NCI-H1417 (cell line): ENCODE data around the gene MDN1.
"Not testable (repeated sequence)": the region's sequence is repeated elsewhere in the genome, so short reads cannot be mapped to it uniquely, and the experiment has no call there.

ENCODE experiments used
- DNase-seq, 3 experiments: peaks; one replicate each; lab custom pipeline; 2025; lab: John Stamatoyannopoulos, UW

Gene MDN1

DNA sequence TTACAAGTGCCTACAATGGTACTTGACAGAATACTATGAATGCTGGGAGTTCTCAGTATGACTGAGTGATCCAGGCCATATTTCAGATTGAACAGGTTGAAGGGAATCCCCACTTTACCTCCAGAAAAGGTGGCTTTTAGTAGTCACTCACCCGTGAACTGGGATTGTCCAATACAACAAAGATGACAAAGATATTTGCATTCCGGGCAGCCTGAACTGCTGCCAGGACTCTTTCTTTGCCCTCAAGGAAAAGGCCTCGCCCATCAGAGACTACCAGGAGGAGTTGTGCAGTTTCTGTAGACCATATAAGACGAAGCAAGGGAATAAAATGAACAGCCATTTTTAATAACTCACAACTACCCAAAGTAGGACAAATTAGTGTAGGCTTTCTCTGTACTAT lies 174.7 kb downstream of the MDN1 start:
- DNase-seq, result peak in 1 of 3 experiments; percentile 69

DNA sequence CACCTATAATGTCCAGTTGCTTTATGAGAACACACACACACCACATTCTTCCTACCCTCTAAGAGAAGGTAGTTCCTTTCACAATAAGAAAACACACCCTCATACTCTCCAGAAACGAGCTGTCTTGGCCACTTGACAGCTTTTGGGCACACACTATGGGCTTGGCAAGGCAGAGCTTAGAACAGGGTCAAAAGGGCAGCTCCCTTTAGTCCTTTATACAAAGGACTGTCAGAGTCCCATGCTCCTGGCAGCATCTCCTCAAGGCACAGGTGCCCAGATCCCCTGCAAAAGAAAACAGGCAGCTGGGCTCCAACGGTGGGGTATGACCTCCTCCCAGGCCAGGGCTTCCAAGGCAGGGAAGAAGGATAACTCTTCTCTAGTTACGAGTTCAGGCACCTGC lies 176.2 kb downstream of the MDN1 start:
- DNase-seq, result no peak

DNA sequence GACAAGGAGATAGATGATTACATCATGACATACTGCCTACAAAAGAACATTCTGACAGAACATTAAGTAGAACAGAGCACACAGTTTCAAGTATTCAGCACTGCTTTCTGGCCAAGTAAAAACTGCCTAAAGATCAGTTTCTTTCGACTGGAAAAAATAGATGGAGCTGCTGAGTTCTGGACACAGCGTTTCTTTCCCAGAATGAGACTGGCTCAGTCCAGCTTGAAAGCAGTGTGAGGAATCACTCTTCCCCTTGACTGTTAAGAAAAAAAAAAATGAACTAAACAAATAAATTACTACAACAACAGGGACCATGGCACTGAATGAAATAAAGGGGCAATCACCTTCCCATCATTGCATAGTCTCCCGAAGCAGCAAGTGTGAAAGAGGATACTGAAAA lies 176.6 kb downstream of the MDN1 start:
- DNase-seq, result no peak

DNA sequence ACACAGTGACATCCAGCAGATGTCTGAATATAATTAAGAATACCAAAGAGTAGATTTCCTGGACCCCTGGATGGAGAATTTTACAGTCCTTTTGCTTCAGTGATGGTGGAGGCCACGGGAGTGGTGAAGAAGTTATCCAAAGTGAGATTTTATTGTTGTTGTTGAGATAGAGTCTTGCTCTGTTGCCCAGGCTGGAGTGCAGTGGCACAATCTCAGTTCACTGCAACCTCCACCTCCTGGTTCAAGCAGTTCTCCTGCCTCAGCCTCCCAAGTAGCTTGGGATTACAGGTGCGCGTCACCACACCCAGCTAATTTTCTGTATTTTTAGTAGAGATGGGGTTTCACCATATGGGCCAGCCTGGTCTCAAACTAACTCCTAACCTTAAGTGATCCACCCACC lies 178.0 kb downstream of the MDN1 start:
- DNase-seq, result not testable (repeated sequence)

DNA sequence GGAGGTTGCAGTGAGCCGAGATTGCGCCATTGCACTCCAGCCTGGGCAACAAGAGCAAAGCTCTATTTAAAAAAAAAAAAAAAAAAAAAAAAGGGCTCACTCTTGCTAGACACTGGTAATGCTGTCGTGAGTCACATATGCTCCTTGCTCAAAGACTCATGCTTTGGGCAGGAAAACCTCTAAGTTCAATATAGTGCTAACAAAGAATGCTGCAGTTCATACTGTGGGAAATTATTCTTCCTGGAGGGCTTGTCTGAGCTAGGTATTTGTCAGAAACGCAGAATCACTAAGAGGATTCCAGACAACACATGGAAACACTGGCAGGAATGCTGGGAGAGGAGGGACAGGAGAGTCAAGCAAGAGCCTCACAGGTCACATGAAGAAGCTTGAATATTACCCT lies 178.8 kb downstream of the MDN1 start:
- no peak for DNase-seq

DNA sequence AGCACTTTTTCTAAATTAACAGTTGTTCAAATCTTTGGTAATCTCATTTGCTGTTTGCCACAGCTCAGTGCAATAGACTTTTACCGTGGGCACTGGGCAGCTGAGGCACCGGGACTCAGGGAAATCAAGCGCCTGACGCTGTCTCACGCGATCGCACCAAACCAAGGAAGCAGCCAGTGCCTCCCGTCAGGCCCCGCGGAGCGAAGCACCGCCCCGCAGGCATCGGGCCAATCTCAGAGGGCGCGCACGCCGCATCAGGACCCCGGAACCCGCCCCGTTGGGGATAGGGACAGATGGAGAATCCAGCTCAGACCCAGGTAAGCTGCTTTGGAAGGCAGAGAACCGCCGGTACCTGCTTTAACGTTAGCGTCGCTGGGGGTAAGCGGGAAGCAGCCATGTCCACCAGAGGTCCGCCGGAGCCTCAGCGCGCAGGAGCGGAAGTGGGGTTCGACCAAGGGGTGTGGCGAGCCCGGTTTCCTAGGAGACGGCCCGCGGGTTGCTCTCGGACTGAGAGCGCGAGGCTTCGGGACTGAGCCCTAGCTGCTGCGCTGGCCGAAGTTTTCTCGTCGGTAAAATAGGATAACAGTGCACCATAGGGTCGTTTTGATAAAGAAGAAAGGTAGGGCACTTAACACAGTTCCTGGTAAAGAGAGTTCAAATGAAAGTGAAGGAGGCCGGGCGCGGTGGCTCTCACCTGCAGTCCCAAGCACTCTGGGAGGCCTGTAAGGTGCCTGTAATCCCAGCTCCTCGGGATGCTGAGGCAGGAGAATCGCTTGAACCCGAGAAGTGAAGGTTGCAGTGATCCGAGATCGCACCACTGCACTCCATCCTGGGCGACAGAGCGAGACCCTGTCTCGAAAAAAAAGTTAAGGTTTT lies 181.0 kb downstream of the MDN1 start, which contains the start of gene LYRM2:
Gene LYRM2, minus strand, starts transcription at position 428 of the 876 bp plus-strand sequence. Its CDS starts 31 bp downstream, at position 397.
- peak; percentile 90 to 97 (median 96) for DNase-seq

DNA sequence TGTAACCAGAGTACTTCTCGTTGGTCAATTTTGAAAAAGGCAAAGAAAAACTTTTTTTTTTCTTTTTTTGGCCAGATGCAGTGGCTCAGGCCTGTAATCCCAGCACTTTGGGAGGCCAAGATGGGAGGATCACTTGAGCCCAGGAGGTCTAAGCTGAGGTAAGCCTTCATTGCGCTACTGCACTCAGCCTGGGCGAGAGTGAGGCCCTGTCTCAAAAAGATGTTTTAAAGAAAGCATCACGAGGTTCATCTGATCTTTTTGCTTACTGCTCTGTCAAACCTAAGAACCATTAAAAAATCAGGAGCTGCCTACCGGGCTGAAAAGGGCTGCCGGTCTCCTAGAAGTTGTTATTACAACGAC lies 181.7 kb downstream of the MDN1 start:
- no peak for DNase-seq

DNA sequence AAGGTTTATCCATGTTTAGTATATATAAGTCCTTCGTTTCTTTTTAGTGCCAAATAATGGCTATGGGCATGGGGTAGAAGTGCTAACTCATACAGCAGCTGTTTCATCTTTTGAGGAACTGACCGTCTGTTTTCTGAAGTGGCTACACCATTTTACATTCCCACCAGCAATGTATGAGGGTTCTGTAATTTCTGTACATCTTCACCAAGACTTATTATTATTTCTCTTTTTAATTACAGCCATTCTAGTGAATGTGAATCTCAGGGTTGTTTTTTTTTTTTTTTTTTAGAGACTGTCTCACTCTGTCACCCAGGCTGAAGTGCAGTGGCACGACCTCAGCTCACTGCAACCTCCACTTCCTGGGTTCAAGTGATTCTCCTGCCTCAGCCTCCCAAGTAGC lies 183.2 kb downstream of the MDN1 start:
- DNase-seq, result not testable (repeated sequence)

DNA sequence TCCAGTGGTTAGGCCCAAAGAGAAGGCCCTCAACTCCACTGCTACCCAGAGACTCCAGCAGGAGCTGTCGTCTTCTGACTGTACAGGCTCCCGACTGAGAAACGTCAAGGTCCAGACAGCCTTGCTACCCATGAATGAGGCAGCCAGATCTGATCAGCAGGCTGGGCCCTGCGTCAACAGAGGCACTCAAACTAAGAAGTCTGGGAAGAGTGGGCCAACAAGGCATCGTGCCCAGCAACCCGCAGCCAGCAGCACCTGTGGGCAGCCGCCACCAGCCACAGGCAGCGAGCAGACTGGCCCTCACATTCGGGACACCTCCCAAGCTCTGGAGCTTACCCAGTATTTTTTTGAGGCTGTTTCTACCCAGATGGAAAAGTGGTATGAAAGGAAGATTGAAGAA lies 189.1 kb downstream of the MDN1 start:
- no peak for DNase-seq

DNA sequence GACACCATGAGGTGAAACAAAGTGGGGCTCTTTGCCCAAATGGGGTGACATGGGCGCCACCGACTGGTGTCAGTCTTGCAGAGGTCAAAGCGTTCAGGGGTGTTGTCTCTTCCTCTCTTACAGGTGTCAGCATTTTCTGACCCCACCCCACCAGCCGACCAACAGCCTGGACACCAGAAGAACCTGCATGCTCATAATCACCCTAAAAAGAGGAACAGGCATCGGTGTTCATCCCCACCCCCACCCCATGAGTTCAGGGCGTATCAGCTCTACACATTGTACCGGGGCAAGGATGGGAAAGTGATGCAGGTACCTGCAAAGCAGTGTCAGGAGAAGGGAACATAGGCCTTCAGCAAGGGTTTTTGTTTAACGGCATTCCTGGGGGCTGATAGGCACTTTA lies 195.8 kb downstream of the MDN1 start:
- no peak for DNase-seq

DNA sequence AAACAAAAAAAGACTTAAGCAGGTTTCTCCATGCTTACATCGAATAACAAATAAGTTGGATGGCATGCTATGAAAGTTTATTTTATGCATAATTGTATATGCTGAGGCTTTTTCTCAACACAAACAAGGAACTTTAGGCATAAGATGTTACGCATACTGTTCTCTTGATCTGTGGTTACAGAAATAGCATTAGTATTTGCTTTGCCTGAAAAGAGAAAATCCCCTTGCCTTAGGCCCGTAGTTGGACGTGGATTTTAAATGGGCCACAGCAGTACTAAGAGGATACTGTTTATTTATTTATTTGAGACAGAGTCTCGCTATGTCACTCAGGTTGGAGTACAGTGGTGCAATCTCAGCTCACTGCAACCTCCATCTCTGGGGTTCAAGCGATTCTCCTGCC lies 200.0 kb downstream of the MDN1 start:
- DNase-seq, result no peak

DNA sequence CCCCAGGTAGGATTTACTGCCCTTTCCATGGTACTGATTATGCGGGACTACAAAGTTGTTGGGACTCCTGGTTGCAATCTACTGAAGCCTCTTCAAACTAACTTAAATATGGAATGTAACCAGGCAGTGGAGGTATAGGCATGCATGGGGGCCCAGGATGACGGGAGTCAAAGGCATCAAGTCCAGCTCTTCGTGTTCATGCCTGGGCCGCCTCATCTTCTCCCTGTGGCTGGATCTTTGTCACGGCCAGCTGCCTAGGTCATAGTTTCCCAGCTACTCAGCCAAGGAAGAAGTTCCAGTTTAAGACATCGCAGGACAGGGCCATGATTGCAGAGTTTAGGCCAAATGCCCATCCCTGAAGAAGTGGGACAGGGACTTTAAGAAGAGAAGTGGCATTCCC lies 201.6 kb downstream of the MDN1 start:
- no peak for DNase-seq

DNA sequence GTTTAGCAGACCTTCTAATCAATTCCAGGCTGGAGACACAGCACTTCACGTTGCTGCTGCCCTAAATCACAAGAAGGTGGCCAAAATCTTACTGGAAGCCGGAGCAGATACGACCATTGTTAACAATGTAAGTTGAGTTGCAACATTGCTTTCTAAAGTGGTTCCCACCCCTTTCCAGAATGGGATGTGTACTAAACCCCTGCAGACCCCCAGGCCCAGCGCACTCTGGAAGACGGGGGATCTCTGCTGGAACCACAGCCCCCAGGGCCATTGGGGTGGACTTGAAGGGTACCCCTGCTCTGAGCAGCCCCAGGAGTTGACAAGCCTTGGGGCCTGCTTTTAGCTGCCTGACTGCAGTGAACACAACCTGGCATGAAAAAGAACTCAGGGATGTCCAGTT lies 203.1 kb downstream of the MDN1 start:
- DNase-seq, result no peak

DNA sequence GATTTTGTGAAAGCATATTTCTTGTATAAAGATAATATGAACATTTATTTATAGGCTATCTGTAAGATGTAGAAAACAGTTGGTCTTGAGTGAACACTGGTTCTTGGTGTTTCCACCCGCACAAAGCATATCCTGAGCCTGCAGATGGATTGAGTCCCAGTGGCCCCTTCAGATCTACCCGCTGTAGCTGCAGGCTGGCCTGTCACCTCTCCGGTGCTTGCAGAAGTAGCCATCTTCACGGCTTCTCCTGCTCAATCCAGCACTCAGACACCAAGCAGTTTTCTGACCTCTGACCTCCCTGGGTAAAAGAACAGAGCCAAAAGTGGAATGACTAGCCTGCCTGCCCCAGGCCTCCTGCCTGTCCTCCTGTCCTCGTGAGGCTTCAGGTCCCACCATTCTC lies 203.7 kb downstream of the MDN1 start:
- DNase-seq, result no peak

DNA sequence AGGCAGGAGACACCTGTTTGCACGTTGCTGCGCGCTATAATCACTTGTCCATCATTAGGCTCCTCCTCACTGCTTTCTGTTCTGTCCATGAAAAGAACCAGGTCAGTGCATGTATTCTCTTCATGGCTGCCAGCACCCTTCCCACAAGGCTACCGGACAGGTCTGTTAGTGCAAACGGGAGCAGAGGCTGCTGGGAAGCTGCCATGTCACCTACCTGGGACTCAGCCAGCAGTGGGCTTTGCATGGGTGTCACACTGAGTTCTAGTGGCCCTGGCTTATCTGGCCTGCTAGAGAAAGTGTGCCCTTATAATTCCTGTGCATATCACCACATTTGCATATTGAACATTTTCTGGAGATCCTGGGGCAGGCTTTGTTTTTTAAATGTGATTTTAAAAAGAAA lies 205.8 kb downstream of the MDN1 start:
- no peak for DNase-seq

DNA sequence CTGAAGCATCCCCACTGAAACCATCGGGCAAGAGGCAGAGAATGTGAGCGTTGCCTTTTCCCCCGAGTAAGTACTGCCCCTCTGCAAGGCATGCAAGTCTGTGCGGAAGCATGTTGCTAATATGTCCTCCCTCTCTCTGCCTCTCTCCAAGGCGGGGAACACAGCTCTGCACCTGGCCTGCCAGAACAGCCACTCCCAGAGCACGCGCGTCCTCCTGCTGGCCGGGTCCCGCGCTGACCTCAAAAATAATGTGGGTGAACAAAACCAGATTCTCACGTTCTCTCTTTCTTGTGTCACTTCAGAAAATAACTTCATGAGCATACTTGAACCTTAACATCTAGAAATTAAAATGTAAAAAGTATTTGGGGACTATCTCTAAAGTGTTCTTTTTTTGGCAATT lies 207.5 kb downstream of the MDN1 start:
- DNase-seq, result no peak

DNA sequence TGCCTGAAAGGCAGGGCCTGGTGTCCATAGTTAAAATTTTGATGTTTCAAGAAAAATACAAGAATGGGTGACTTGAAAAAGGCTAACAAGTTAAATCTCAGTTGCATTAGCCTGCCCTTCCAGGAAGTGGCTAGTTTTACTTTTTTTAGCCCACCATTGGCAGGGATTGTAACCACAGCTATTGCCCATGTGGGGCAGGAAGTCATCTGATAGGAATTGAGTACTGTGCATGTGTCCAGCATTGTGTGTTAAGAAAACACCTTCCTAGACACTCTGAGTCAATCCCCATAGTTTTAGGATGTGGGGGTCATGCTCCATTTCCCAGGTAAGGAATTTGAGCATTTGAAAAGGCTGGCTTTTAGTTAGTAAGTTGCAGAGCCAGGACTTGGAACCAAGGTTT lies 207.9 kb downstream of the MDN1 start:
- no peak for DNase-seq

DNA sequence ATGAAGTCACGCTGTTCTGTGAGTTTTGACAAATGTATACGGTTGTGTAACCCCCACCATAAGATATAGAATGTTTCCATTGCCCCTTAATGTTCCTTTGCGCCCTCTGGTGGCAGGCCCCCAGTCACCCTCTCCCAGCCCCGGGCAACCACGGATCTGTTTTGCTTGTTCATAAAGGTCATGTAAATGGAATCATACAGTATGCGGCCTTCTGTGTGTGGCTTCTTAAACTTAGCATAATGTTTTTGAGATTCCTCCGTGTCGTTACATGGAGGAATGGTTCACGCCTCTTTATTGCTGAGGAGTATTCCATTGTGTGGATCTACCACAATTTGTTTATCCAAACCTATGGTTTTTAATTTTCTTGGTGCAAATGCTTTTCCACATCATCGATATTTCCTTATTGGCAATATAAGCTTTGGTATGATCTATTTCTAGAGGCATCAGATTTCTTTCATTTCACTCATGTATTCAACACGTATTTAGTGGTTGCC lies 209.4 kb downstream of the MDN1 start:
- peak; percentile 8 to 57 (median 35) for DNase-seq

DNA sequence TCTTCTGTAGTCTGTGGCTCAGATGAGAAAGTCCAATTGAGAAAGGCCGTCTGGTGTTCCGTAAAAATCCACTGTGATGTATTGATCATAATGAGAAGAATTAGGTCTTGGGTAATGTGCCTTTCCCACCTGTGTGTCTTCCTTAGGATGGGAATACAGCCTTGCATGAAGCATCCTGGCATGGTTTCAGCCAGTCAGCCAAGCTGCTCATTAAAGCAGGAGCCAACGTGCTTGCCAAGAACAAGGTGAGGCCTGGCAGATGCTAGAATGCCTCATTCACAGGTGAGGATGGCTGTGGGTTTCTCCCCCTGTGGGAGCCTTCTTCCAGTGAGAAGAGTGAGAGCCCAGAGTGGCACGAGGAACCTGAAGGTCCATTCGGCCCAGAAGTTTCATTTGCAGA lies 213.7 kb downstream of the MDN1 start:
- no peak for DNase-seq

DNA sequence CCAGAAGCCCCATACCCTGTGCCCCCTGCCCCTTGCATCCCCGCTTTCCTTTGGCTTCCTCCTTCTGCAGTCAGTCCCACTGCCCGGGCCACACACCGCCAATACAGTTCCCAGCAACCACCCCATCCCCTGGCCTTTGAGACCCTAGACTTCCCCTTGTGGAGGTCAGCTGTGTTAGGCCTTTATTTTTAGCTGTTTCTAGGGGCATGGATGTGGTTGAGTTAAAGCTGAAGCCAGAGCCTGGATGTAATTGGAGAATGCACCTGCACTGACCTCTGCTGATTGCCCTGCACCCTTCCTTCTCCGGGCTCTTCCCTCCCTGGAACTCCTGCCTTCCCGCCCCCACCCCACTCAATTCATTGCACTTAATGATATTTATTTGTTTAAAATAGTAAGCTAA lies 214.9 kb downstream of the MDN1 start:
- peak in 2 of 3 experiments; percentile 18 to 52 for DNase-seq

DNA sequence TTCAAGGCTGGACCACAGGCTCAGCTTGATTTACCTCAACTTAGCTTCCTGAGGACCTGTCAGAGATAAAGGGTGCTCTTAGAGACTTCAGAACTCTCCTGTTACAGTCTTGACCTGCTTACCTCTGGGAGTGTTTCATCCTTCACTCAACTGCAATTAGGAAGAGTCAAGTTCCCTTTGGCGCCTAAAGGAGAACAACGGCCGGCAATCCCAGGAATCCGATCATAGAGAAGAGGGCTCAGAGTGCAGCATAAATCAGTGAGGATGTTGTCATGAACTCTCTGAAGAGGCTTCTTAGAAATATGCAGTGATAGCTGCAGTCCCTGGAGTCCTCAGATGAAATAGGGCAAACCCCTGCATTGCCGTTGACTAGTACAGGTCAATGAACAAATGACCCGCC lies 217.4 kb downstream of the MDN1 start:
- peak in 1 of 3 experiments; percentile 92 for DNase-seq

DNA sequence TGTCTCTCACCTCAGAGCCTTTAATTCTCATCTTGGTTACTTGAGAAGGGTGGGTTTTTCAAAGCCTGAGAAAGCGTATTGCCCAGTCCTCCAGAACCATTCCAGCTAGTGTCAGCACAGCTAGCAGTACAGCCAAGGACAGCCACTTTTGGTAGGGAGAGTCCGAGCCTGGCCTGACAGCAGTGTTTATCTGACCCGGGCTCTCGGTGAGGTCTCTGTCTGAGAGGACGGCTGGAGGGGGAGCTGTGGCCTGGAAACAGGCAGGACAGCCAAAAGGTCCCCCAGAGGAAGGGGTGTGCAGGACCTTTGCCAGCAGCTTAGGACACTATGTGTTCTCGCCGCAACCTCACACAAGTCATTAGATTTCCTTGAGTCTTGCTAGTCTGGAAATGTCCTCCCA lies 219.9 kb downstream of the MDN1 start:
- no peak for DNase-seq

DNA sequence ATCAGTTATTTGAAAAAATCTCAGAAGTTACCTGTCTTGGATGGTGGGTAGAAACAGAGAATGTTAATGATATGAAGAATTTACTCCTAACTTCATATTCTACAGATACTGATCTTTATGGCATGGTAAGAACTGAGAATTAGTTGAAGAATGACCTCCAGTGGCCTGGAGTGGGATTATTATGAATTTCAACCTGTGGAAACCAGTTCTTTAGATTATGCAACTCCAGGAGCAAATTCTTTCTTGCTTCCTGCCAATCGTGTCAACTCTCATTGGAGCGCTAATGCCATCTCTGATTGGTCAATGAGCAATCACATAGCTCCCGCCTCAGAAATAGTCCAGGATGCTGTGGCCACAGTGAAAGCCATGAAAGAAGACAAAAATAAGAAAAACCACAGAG lies 221.6 kb downstream of the MDN1 start:
- peak; percentile 25 to 76 (median 41) for DNase-seq

DNA sequence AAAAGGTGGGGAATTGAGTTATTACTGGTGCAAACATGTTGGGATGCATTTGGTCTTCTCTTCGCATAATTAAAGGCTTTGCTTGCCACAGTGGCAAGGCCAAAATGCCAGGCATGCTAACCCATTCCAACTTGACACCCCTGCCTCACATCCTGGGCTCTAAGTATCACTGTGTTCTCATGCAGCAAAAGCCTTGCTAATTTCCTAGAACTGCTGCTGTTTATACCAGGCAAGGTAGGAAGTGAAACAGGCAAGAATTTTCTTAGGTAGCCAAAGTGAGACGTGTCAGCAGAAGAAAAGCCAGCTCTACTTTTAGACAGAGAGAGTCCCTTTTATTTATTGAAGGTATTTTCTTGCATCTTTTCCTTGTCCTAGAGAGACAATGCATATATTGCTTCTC lies 222.2 kb downstream of the MDN1 start:
- DNase-seq, result no peak
